ENCODE data around the gene PFDN4. TPM values are rescaled to one million over a fixed set of nuclear protein-coding genes. Genes with fewer than 3 reads are reported as not detected.

Gene PFDN4
- total RNA-seq, 1 donor from 2014 or later: 83.5 TPM

GRCh38 chr20:54207053-54207742 is 689 bp upstream of the PFDN4 start:
- Histone ChIP-seq H3K4me3 (ENCODE audit: low read depth, low read length) (no peak overlapping the region), H3K36me3 (ENCODE audit: control insufficient read depth, insufficient read depth, low read length) (no peaks in the 10 kb centered on the region), H3K27me3 (ENCODE audit: control insufficient read depth, insufficient read depth, low read length) (no peaks in the 10 kb centered on the region)
- FAIRE-seq (no peak), DNase-seq (ENCODE audit: low read depth) (no peak)
- TF ChIP-seq CTCF (IDR thresholded peaks at IDR 0.05; ENCODE audit: insufficient read depth, low read length, severe bottlenecking): no peak

GRCh38 chr20:54208548-54209176 is 775 bp downstream of the PFDN4 start:
- FAIRE-seq: no peak
- TF ChIP-seq CTCF (IDR thresholded peaks at IDR 0.05; ENCODE audit: insufficient read depth, low read length, severe bottlenecking): no peak
- DNase-seq (ENCODE audit: low read depth): peak; percentile 46
- H3K36me3 ChIP-seq (ENCODE audit: control insufficient read depth, insufficient read depth, low read length): no peaks in the 10 kb centered on the region
- peak overlapping the region; percentile 79 for H3K4me3 ChIP-seq (ENCODE audit: low read depth, low read length)
- no peaks in the 10 kb centered on the region for H3K27me3 ChIP-seq (ENCODE audit: control insufficient read depth, insufficient read depth, low read length)

- TF ChIP-seq CTCF (IDR thresholded peaks at IDR 0.05; ENCODE audit: insufficient read depth, low read length, severe bottlenecking): no peak
- Histone ChIP-seq H3K27me3 (ENCODE audit: control insufficient read depth, insufficient read depth, low read length) (no peaks in the 10 kb centered on the region), H3K4me3 (ENCODE audit: low read depth, low read length) (no peak overlapping the region), H3K36me3 (ENCODE audit: control insufficient read depth, insufficient read depth, low read length) (no peaks in the 10 kb centered on the region)
- FAIRE-seq (no peak), DNase-seq (ENCODE audit: low read depth) (no peak)
Observed at GRCh38 chr20:54209216-54209813, 1.4 kb downstream of the PFDN4 start.

GRCh38 chr20:54212226-54212625 is 4.3 kb downstream of the PFDN4 start:
- no peak for TF ChIP-seq CTCF (IDR thresholded peaks at IDR 0.05; ENCODE audit: insufficient read depth, low read length, severe bottlenecking)
- Histone ChIP-seq H3K4me3 (ENCODE audit: low read depth, low read length) (no peak overlapping the region), H3K27me3 (ENCODE audit: control insufficient read depth, insufficient read depth, low read length) (no peaks in the 10 kb centered on the region), H3K36me3 (ENCODE audit: control insufficient read depth, insufficient read depth, low read length) (peaks cover 1% of the 10 kb centered on the region)
- FAIRE-seq: no peak
- no peak for DNase-seq (ENCODE audit: low read depth)

GRCh38 chr20:54212871-54213270 is 5.0 kb downstream of the PFDN4 start:
- Histone ChIP-seq H3K36me3 (ENCODE audit: control insufficient read depth, insufficient read depth, low read length) (peaks cover 1% of the 10 kb centered on the region), H3K27me3 (ENCODE audit: control insufficient read depth, insufficient read depth, low read length) (no peaks in the 10 kb centered on the region), H3K4me3 (ENCODE audit: low read depth, low read length) (no peak overlapping the region)
- DNase-seq (ENCODE audit: low read depth) (no peak), FAIRE-seq (no peak)
- no peak for TF ChIP-seq CTCF (IDR thresholded peaks at IDR 0.05; ENCODE audit: insufficient read depth, low read length, severe bottlenecking)

Measured in bronchial epithelial cell (primary cell).